Measurements from ENCODE around the gene SYT2.

SYT2 gene

GRCh38 chr1:202677433-202677832 is 32.8 kb downstream of the SYT2 start:
- no peak for DNase-seq (ENCODE audit: low read depth)

DNA sequence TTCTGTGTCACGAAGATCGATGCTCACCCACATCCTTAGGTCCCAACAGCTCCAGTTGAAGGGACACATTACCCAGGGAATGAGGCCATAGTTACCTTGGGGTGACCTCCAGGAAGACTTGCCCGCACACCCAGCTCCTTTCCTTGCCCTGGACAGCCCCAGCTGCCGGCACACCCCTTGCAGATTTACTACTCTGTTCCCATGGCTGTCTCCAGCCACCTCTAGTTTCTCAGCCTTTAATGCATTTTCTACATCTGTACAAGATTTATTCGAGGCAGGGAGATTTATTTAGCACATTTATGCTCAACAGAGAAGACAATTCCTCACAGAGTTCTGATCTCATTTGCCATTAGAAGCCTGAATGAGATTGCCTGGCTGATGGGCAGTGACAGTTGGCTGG is 36.7 kb downstream of the SYT2 start:
- DNase-seq (ENCODE audit: low read depth) = no peak

DNA sequence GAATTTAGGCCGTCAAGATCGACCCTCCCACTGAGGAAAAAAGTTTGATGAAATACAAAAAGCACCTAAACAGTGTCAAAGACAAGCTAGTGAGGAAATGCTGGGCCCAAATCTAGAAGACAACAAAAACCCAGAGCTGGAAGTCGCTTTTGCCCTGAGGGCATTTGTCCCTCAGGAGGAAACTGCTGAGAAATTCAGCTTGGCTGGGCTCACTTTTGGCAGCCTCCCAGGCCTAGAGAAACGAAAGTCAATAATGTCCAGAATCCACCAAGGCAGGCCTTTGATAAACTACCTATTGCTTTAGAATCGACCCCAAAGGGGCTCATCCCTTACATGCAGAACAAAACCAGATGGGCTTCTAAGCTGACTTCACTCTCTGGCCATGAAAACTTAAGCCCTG is 38.9 kb downstream of the SYT2 start:
- DNase-seq (ENCODE audit: low read depth) = no peak

- no peak for DNase-seq (ENCODE audit: low read depth)
Observed at GRCh38 chr1:202665417-202665816, 44.8 kb downstream of the SYT2 start.

- DNase-seq (ENCODE audit: low read depth) = no peak
Observed at GRCh38 chr1:202664083-202664482, 46.2 kb downstream of the SYT2 start.

GRCh38 chr1:202663131-202663530 is 47.1 kb downstream of the SYT2 start:
- DNase-seq (ENCODE audit: low read depth) = no peak

DNA sequence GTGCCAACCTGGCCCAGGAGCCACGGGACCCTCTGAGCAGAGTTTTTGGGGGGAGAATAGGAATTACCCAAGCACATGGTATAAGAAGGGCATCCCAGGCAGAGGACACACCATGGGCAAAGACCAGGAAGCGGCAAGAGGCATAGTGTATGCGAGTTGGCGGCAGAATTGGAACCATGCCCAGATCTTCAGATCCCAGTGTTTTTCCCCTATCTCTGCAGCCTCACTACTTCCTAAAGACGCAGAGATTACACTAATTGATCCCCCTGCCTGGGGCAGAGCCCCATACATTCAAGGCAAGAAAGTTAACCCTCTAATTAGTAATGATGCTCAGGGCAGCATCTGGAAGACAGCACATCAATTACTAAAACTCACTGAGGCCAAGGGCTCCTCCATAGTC is 48.2 kb downstream of the SYT2 start:
- no peak for DNase-seq (ENCODE audit: low read depth)

DNA sequence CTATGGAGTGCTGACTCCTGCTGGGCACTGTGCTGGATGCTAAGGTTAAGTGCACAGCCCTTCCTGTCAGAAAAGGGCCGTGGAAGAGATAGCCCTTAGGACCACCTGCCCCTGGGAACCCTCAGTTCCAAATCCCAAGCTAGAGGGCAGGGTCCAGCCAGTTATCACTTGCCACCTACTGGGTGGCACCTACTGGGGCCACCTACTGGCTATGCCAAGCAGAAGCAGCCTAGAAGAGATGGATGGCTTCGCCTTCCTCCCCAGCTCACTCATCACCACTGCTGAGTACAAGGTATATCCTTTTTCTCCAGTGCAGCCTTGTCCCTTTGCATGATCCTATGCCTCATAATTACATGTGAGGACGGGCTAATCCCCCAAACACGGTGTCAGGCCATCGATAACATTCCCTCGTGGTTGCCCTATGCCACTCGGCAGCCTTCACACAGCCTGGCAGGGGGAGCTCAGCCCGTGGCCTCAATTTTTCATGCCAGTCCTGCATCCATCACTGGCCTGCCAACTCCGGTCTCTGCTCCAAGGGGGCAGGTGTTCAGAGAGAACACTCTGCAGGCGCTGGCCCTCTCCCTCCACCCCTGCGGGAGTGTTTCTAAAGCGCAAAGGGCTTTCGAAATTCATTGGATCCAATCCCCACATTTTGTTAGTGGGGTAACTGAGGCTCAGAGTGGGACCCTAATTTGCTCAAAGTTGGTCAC is 49.0 kb downstream of the SYT2 start:
- no peak for DNase-seq (ENCODE audit: low read depth)

DNA sequence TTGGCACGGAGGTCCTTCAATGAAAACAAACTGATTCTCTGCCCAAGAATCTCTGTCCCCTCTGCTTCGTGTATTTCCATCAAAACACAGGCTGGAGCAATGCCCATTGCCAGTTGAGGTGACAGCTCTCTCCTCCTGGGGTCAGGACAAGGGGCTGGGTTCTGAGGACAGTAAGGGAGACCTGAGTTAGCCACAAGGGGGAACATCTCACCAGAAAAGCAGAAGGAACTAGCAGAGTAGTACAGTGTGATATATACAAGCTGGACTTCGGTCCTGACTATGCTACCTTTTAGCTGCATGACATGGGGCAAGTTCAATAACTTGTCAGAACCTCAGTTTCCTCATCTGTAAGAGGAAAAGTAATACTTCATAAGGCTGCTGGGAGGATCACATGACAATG is 50.3 kb downstream of the SYT2 start:
- DNase-seq (ENCODE audit: low read depth) = no peak

- DNase-seq (ENCODE audit: low read depth) = no peak
Observed at GRCh38 chr1:202659541-202659940, 50.7 kb downstream of the SYT2 start.

GRCh38 chr1:202658769-202659168 is 51.5 kb downstream of the SYT2 start:
- no peak for DNase-seq (ENCODE audit: low read depth)

DNA sequence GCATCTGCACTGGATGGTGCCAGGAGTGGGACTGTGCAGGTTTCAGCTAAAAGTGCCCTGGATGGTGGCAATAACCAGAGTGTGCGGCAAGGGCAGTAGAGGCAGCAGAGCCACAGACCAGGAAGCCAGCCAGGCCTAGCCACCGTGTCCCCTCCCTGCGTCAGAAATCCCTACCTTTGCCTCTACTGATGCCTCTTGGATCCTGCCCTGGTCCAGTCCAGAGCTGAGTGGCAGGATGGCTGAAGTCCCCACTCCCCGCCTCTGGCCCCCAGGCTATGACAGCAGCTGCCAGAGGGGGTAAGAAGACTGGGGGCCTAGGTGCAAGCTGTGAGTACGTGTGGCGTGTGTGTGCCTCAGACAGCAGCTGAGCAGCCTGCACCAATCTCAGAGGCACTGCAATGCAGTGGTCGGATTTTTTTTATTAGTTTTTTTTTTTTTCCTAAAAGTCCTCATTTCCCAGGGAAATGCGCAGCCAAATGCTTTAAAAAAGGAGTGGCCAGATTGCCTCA is 51.9 kb downstream of the SYT2 start:
- no peak for DNase-seq (ENCODE audit: low read depth)

DNA sequence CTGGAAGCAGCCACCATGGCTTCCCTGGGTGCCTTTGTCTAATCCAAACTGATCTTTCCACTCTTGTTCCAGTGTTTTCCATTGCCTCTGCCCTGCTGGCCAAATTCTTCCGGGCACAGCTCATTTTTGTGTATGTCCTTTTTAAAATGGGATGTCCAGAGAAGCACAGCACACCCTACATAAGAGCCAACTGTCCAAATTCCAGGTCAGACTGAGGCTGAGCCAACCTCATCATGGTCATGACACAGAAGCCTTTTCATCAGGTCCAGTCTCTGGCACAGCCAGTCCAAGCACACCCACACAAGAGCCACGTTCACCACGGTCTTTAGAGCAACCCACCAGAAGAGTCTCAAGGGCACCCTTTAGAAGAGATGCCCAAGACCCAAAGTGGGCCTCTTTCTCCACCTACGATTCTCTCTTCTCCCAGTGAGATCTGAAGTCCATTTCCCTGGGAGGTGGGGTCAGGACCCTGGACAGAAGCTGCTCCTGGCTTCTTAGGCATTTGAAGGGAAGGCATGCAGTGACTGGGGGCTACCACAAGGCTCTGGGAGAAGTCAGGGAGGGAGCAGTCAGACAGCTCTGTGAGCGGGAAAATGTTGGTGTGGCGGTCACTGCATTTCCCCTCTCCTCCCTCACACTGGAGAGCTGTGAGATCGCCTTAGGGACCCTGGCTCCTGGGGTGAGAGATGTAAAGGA is 53.2 kb downstream of the SYT2 start:
- no peak for DNase-seq (ENCODE audit: low read depth)

- DNase-seq (ENCODE audit: low read depth) = no peak
Observed at GRCh38 chr1:202656057-202656456, 54.2 kb downstream of the SYT2 start.

DNA sequence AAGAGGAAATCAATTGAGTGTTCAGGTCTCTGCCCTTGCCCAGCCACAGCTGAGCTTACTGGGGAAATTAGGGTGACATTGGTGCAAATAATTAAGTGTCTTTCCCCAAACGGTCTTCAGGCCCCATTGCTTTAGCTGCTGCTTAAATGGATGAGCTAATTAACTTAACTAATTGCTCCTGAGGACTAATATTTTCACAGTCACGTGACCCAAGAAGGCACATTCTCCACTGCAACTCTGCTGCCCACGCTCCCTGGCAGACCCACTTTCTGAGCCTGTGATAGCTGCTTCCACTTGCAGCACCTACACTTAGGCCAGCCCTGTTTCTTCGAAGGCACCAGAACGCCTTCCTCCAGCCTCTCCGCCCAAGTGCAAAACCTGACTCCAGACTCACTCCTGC is 56.2 kb downstream of the SYT2 start:
- DNase-seq (ENCODE audit: low read depth) = no peak

DNA sequence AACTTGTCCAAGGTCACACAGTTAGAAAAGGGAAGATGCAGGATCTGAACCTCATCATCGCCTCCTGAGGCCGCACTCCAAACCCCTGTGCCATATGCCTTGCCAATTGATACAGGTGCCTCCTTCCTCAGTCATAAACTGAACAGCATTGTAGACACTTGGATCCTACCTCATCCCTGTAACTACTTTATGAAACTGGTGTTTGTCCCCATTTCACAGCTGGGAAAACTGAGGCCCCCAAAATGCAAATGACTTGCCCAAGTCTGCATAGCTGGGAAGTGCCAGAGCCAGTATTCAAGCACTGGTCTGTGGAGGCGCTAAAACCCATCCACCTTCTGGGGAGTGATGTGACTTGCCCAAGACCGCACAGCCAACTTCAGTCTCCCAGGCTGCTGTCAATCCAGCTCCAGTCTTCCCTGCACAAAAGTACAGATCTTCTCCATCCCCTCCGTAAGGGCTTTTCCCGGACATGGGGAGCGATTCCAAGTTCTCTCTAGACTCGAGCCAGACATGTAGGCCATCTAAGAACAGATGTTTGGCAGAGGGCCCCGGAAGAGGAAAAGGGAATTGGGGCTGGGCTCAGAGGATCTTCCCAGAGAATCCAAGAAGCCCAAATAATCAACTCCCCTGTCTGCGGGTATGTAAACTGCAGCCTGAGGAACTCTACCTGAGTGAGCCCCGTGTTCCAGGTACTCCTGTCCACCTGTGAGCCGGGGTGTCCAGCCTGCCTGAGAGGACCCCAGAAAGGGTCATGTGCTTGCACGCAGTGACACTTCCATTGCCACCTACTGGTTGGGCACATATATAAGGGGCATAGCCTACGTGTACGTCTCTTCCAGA is 60.5 kb downstream of the SYT2 start:
- no peak for DNase-seq (ENCODE audit: low read depth)

DNA sequence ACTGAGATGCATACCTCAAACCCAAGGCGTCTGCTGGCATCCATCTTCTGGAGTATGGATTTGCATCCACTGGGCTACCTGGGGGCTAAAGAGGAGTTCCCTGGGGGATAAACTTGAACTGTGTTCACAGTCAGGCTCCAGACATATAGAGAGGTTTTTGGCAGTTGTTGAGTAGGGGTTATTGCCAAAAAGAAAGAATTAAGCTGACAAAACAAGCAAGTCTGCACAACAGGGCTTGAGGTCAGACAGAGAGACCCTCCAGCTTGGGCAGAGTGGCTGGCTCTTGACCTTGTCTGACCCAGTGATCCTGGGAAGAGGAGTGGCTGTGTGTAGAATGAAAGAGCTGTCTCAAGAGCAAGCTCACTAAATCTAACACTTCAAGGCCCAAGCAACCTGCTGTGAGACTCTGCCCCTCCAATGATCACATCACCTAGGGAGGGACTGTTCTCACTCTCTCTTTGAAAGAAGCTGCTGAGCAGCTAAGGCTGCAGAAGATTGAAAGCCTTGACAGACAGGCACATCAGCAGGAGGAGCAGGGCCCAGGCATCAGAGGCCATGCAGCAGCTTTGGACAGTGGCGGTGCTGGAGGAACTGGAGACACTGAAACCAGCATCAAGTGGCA is 61.5 kb downstream of the SYT2 start:
- no peak for DNase-seq (ENCODE audit: low read depth)

- no peak for DNase-seq (ENCODE audit: low read depth)
Observed at GRCh38 chr1:202645097-202645476, 65.2 kb downstream of the SYT2 start.

- DNase-seq (ENCODE audit: low read depth) = no peak
Observed at GRCh38 chr1:202644219-202645096, 65.8 kb downstream of the SYT2 start.

DNA sequence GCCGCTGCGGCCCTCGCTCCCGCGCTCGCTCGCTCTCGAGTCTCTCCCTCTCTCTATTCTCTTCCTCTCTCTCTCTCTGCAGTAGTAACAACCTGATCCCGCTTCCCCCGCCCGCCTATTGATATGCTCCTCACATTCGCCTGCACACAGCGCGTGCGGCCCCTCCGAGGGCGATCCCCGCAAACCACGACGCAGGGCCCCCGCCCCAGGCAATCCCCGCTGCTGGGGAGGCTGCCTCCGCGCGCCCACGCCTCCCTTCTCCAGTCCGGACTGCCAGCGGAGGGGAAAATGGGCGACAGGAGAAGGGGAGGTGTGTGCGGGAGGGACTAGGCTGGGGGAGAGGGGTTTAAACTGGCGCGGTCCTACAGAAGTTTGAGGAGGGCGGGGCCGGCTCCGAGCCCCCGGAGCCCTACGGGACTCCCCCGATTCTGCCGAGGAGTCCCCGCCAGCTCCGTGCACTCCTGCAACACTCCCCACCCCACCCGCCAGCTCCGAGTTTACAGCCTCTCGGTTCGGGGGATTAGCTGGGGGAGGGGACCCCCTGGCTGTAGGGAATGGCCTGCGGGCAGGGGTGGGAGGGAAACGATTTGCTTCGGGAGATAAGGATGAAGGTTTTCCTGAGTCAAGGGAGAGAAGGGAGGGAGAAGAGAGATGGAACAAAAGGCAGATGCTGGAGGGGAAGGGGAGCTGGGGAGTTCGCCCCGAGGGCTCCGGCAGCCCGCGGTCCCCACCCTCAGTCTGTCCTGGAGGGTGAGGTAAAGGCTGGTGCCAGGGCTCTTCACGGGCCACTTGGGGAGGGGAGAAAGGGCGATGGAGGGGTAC is 66.6 kb downstream of the SYT2 start:
- DNase-seq (ENCODE audit: low read depth) = no peak

All from stimulated activated CD8-positive, alpha-beta memory T cell treated with anti-CD3 and anti-CD28 coated beads, Interleukin-12 subunit alpha, Interleukin-12 subunit beta, amount 100 ng/mL, for 4 hours (primary cell).